ENCODE data around the gene ARIH2. TPM values are rescaled to one million over a fixed set of nuclear protein-coding genes. Genes with fewer than 3 reads are reported as not detected.

The ARIH2 gene
- total and polyA plus RNA-seq, 9 of the 15 experiments (the other 6 are each of a cell fraction or from before 2014, with no cell fraction given), result 27.0 to 120 (median 108) TPM

DNA sequence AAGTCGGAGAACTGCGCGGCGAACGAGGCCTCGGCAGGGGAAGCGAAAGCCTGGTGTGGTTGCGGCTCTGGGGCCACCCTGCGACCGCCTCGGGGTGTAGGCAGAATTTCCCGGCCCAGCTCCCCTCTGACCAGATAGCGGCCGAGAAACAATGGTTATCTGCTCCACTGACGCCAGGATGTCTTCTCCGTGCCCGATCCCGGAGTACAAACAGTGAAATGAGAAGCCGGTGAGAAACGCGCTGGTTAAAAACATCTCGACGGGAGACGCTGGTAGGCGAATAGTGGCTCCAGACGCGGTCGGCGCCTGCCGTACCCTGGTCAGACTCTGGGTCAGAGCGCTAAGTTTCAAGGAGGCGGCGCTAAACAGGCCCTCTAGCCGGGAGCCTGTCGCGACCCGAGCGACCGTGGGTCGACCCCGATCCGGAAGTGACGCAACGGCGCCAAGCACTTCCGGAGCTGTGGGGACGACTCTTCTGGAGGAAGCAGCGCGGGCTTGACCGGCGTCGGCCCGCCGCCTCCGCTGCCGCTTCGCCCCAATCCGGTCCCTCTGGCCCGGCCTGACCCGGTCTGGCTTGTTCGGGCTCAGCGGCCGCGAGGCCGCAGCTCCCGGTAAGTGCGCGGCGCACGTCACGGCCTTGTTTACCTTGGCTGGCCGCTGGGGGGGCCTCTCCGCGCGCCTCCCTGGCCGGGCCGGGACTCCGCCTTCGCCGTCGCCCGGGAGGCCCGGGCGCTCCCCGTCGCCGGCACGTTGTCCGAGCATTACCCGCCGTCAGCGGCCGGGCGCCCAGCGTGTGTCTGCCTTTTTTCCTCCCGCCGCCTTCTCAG, at the start of gene ARIH2 (continued):
- TF ChIP-seq, protein P1, sequence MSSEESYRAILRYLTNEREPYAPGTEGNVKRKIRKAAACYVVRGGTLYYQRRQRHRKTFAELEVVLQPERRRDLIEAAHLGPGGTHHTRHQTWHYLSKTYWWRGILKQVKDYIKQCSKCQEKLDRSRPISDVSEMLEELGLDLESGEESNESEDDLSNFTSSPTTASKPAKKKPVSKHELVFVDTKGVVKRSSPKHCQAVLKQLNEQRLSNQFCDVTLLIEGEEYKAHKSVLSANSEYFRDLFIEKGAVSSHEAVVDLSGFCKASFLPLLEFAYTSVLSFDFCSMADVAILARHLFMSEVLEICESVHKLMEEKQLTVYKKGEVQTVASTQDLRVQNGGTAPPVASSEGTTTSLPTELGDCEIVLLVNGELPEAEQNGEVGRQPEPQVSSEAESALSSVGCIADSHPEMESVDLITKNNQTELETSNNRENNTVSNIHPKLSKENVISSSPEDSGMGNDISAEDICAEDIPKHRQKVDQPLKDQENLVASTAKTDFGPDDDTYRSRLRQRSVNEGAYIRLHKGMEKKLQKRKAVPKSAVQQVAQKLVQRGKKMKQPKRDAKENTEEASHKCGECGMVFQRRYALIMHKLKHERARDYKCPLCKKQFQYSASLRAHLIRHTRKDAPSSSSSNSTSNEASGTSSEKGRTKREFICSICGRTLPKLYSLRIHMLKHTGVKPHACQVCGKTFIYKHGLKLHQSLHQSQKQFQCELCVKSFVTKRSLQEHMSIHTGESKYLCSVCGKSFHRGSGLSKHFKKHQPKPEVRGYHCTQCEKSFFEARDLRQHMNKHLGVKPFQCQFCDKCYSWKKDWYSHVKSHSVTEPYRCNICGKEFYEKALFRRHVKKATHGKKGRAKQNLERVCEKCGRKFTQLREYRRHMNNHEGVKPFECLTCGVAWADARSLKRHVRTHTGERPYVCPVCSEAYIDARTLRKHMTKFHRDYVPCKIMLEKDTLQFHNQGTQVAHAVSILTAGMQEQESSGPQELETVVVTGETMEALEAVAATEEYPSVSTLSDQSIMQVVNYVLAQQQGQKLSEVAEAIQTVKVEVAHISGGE (CRISPR knock-in tag; IDR thresholded peaks at IDR 0.05), result peak in 2 of 3 experiments; percentile 62 to 84; a peak in 4 of 6 replicates
- no peak for TF ChIP-seq MCM7 (IDR thresholded peaks at IDR 0.05)
- no peak for TF ChIP-seq SRSF3 (IDR thresholded peaks at IDR 0.05; ENCODE audit: insufficient read depth, low read length)
- TF ChIP-seq SRSF7 (optimal IDR thresholded peaks at IDR 0.05; ENCODE audit: low read depth, low read length), result no peak
- no peak for TF ChIP-seq NFE2L1 (tag; IDR thresholded peaks at IDR 0.05; ENCODE audit: borderline replicate concordance, low read depth)
- TF ChIP-seq HMGN3 (IDR thresholded peaks at IDR 0.05; ENCODE audit: borderline replicate concordance, extremely low read depth, insufficient read length, low read depth, low read length), result no peak
- no peak for TF ChIP-seq MCM5 (IDR thresholded peaks at IDR 0.05; ENCODE audit: low read depth)
- no peak for TF ChIP-seq ARHGAP35 (IDR thresholded peaks at IDR 0.05; ENCODE audit: partially characterized antibody)
- TF ChIP-seq, protein P2, sequence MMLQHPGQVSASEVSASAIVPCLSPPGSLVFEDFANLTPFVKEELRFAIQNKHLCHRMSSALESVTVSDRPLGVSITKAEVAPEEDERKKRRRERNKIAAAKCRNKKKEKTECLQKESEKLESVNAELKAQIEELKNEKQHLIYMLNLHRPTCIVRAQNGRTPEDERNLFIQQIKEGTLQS (IDR thresholded peaks at IDR 0.05), result peak; percentile 88
- TF ChIP-seq, protein P2 (CRISPR knock-in tag; conservative IDR thresholded peaks at IDR 0.05), result no peak; the same call in 1 of the 2 replicates
- TF ChIP-seq, protein P3, sequence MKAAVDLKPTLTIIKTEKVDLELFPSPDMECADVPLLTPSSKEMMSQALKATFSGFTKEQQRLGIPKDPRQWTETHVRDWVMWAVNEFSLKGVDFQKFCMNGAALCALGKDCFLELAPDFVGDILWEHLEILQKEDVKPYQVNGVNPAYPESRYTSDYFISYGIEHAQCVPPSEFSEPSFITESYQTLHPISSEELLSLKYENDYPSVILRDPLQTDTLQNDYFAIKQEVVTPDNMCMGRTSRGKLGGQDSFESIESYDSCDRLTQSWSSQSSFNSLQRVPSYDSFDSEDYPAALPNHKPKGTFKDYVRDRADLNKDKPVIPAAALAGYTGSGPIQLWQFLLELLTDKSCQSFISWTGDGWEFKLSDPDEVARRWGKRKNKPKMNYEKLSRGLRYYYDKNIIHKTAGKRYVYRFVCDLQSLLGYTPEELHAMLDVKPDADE (conservative IDR thresholded peaks at IDR 0.05; ENCODE audit: control insufficient read depth, low read depth, low read length), result peak; percentile 50; the same call in 1 of the 2 replicates
- no peak for TF ChIP-seq NCOA1 (IDR thresholded peaks at IDR 0.05; ENCODE audit: low read depth)
- no peak for TF ChIP-seq ZNF316 (IDR thresholded peaks at IDR 0.05)
- TF ChIP-seq YY1 (IDR thresholded peaks at IDR 0.05; ENCODE audit: borderline replicate concordance in 1 of 3, control insufficient read depth in 1 of 3, extremely low read depth in 1 of 3, insufficient read depth in 3 of 3, insufficient read length in 1 of 3, insufficient replicate concordance in 2 of 3, low read depth in 1 of 3, low read length in 2 of 3), result peak in 2 of 3 experiments; percentile 37 to 42
- peak; percentile 13; the same call in 1 of the 2 replicates for TF ChIP-seq GMEB1 (CRISPR knock-in tag; IDR thresholded peaks at IDR 0.05)
